NT2/D1 (cell line): ENCODE measurements around the gene KLF16.

Source experiments
- SUZ12 ChIP-seq: IDR thresholded peaks from 2 replicates; pipeline ENCODE4 v1.6.1; 2011; ENCODE audit not compliant: insufficient read length, insufficient read depth; ENCODE audit errors: extremely low read depth
- YY1 ChIP-seq: IDR thresholded peaks from 2 replicates; pipeline ENCODE4 v1.6.1; 2011; ENCODE audit not compliant: insufficient read length, insufficient read depth
- ZNF274 ChIP-seq: IDR thresholded peaks from 2 replicates; pipeline ENCODE4 v1.6.1; 2011; ENCODE audit warnings: mild to moderate bottlenecking, low read depth, low read length

DNA sequence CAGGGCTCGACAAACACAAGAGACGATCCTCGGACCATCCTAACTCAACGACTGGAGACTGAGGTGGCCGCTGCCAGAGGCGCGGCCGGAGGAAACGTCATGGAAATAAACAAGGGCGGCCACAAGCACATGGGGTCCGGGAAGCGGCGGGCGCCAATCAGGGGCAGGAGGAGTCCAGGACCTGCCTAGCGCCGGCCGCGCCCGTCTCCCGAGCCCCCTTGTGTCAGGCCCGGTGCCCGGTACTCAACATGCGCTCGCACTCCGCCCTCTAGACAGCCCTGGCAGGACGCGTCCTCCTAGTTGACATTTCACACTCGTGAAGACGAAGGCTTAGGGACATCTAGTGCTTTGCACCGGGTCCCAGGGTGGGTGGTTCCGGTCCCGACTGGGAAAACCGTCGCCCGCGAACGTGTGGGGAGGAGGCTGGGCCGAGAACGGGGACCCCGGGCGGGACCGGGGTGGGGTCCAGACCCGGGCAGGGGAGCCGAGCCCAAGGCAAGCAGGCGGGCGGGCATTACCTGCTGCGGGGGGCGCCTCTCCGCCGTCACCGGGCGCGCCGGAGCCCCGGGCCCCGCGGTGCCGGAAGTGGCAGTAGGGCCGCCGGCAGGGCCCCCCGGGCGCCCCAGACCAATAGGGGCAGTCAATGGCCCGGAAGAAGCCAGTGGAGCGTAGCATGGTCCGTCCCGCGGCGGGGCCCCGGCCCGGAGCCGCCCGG lies 15.5 kb downstream of the KLF16 start:
- TF ChIP-seq YY1 = no peak
- no peak for TF ChIP-seq ZNF274
- no peak for TF ChIP-seq SUZ12
